Inflammatory macrophage (primary cell): ENCODE data around the gene DGKQ.
"Not testable (repeated sequence)": the region's sequence is repeated elsewhere in the genome, so short reads cannot be mapped to it uniquely, and the experiment has no call there.

Source experiments
- DNase-seq, 2 donors: peaks; one replicate each; pipeline ENCODE4 v3.0.0-alpha.2; 2020 to 2022

DGKQ gene

GRCh38 chr4:1009542-1010394 is 36.4 kb upstream of the DGKQ start:
- DNase-seq: peak; percentile 53 to 77

- no peak for DNase-seq
Observed at GRCh38 chr4:1008840-1009541, 35.6 kb upstream of the DGKQ start.

- DNase-seq: no peak
Observed at GRCh38 chr4:1006856-1007255, 33.5 kb upstream of the DGKQ start.

GRCh38 chr4:1004557-1005485 is 31.5 kb upstream of the DGKQ start:
- no peak for DNase-seq

GRCh38 chr4:1004071-1004418 is 30.7 kb upstream of the DGKQ start:
- DNase-seq: no peak

- no peak for DNase-seq
Observed at GRCh38 chr4:1003271-1004070, 30.1 kb upstream of the DGKQ start.

GRCh38 chr4:1002631-1003251 is 29.4 kb upstream of the DGKQ start:
- no peak for DNase-seq

- no peak for DNase-seq
Observed at GRCh38 chr4:1002131-1002630, 28.8 kb upstream of the DGKQ start.

- DNase-seq: no peak
Observed at GRCh38 chr4:1001561-1002130, 28.3 kb upstream of the DGKQ start.

- DNase-seq: no peak
Observed at GRCh38 chr4:1000686-1001260, 27.4 kb upstream of the DGKQ start.

- DNase-seq: no peak
Observed at GRCh38 chr4:999882-1000425, 26.6 kb upstream of the DGKQ start.

GRCh38 chr4:999240-999863 is 26.0 kb upstream of the DGKQ start:
- not testable (repeated sequence) for DNase-seq

GRCh38 chr4:998096-998691 is 24.8 kb upstream of the DGKQ start:
- no peak for DNase-seq

- no peak for DNase-seq
Observed at GRCh38 chr4:997375-998071, 24.2 kb upstream of the DGKQ start.

GRCh38 chr4:996997-997374 is 23.6 kb upstream of the DGKQ start:
- DNase-seq: no peak

GRCh38 chr4:996030-996996 is 22.9 kb upstream of the DGKQ start:
- DNase-seq: no peak

- no peak for DNase-seq
Observed at GRCh38 chr4:995311-996026, 22.1 kb upstream of the DGKQ start.
